Colonic mucosa (tissue), 4 donors: ENCODE data around the gene HEATR5B. TPM values are rescaled to one million over a fixed set of nuclear protein-coding genes. Genes with fewer than 3 reads are reported as not detected.
"Not testable (repeated sequence)": the region's sequence is repeated elsewhere in the genome, so short reads cannot be mapped to it uniquely, and the experiment has no call there.

Source experiments
- DNase-seq: peaks from one replicate; pipeline ENCODE4 v3.0.0-alpha.2; 2020
- H3K27ac ChIP-seq: fragments of 200-600 bp; one replicate; pipeline ENCODE4 v1.8.0; 2021
- H3K27me3 ChIP-seq: fragments of 200-600 bp; one replicate; pipeline ENCODE4 v1.8.0; 2021
- H3K36me3 ChIP-seq: fragments of 200-600 bp; one replicate; pipeline ENCODE4 v1.8.0; 2021
- H3K4me1 ChIP-seq: fragments of 200-600 bp; one replicate; pipeline ENCODE4 v1.8.0; 2021; ENCODE audit warnings: mild to moderate bottlenecking
- H3K4me3 ChIP-seq: fragments of 200-600 bp; one replicate; pipeline ENCODE4 v1.8.0; 2021
- H3K9ac ChIP-seq, 2 donors: one replicate each; pipeline ENCODE4 v1.7.0; 2013; ENCODE audit warnings: control low read depth in 2 of 2, low read depth in 2 of 2, low read length in 2 of 2
- H3K9me3 ChIP-seq: fragments of 200-600 bp; one replicate; pipeline ENCODE4 v1.8.0; 2021
- intact Hi-C: fragments of 100-400 bp; cut with DNase I; formaldehyde crosslinking; loops from one replicate; pipeline ENCODE4 v1.14.1; 2022
- total RNA-seq, 2 donors: library from RNA; stranded (reverse); fragmentation: NEBNext Ultra II Directional in 1 of 2; extraction: Animal tissue kit (Norgen Biotek cat#: 25700) in 1 of 2; gene quantifications; one replicate each; pipeline ENCODE4 v1.2.1, GENCODE V29; 2021
- TF ChIP-seq, protein P1 (sequence below): fragments of 200-600 bp; IDR thresholded peaks from one replicate; pipeline ENCODE4 v1.8.0; 2022; ENCODE audit warnings: antibody characterized with exemption, mild to moderate bottlenecking
- donor health status: healthy.
- donor health status: DM: no; HTN: no; CAD: no.
- donor health status: DM: no; HTN: no; CAD: no.

Gene HEATR5B
- total RNA-seq, 2 donors from 2014 or later, result 17.9 to 22.1 TPM

DNA sequence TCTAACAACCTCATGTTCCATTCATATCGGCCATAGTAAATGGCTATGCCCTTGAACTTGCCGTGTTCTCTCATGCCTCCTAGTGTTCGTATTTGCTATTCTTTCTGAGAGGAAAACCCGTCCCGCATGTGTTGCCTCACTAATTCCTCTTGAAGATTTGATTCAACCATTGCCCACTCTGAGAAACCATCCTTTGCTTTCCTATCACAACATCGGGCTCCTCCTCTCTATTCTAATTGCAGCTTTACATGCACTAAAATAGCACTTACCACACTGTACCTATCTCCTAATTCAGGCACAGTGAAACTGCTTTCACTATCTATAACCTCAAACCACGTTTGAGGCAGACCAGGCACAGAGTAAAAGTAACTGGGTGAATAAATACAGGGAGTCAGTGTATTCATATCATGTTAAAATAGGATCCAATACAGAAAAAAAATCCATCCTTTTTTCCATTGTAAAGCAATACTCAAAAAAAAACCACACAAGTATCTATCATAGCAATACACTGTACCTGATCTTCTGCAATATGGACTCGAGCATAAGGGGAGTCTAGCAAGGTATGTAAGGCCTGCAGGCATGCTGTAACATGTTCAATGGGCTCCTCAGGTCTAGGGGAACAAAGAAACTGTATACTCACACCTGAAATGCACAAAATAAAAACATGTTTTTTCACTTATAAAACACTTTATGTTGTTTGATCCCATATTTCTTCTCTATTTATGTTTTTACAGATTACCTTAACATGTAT, 78.9 kb downstream of the HEATR5B start:
- DNase-seq, result peak; percentile 47
- intact Hi-C loops, result loop anchor here (10.0 kb wide), 1 partner anchor 150 kb away; no protein-coding TSS in a partner anchor
- Histone ChIP-seq H3K27me3 (no peaks in the 10 kb centered on the region), H3K27ac (no peak overlapping the region), H3K9ac (no peak overlapping the region), H3K36me3 (no peaks in the 10 kb centered on the region), H3K9me3 (no peaks in the 10 kb centered on the region), H3K4me1 (no peaks in the 10 kb centered on the region), H3K4me3 (no peak overlapping the region)
- TF ChIP-seq, protein P1, sequence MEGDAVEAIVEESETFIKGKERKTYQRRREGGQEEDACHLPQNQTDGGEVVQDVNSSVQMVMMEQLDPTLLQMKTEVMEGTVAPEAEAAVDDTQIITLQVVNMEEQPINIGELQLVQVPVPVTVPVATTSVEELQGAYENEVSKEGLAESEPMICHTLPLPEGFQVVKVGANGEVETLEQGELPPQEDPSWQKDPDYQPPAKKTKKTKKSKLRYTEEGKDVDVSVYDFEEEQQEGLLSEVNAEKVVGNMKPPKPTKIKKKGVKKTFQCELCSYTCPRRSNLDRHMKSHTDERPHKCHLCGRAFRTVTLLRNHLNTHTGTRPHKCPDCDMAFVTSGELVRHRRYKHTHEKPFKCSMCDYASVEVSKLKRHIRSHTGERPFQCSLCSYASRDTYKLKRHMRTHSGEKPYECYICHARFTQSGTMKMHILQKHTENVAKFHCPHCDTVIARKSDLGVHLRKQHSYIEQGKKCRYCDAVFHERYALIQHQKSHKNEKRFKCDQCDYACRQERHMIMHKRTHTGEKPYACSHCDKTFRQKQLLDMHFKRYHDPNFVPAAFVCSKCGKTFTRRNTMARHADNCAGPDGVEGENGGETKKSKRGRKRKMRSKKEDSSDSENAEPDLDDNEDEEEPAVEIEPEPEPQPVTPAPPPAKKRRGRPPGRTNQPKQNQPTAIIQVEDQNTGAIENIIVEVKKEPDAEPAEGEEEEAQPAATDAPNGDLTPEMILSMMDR, result peak; percentile 38

- no peak overlapping the region for H3K4me3 ChIP-seq
- TF ChIP-seq, protein P1, result no peak
- H3K9ac ChIP-seq, result no peak overlapping the region
- DNase-seq, result no peak
- no peaks in the 10 kb centered on the region for H3K27me3 ChIP-seq
- no peaks in the 10 kb centered on the region for H3K4me1 ChIP-seq
- H3K36me3 ChIP-seq, result no peaks in the 10 kb centered on the region
- H3K27ac ChIP-seq, result peak overlapping the region; percentile 24
- H3K9me3 ChIP-seq, result no peaks in the 10 kb centered on the region
- intact Hi-C loops, result loop anchor here (5.0 to 10.0 kb wide), 2 partner anchors 146 to 219 kb away; no protein-coding TSS in a partner anchor
Measured at GRCh38 chr2:37000988-37001556, 83.1 kb downstream of the HEATR5B start.

DNA sequence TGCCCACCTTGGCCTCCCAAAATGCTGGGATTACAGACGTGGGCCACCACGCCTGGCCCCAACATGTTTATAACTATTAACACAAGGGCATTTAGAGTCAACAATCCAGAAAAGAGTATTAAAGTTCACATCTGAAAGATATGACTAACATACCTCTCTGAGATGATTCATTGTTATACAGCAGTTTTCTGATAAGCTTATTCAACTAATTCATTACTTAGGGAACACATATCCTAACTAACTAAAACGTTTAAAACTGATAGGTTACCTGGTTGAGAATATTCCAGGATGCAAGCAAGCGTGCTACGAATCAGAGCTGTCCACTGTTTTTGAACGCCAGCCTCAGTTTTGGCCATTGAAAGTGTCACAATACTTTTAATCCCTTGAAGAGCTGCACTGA, 83.9 kb downstream of the HEATR5B start:
- H3K36me3 ChIP-seq, result no peaks in the 10 kb centered on the region
- DNase-seq, result no peak
- intact Hi-C loops, result loop anchor here (5.0 to 10.0 kb wide), 2 partner anchors 146 to 218 kb away; no protein-coding TSS in a partner anchor
- no peak overlapping the region for H3K9ac ChIP-seq
- no peaks in the 10 kb centered on the region for H3K4me1 ChIP-seq
- H3K27me3 ChIP-seq, result no peaks in the 10 kb centered on the region
- H3K4me3 ChIP-seq, result no peak overlapping the region
- TF ChIP-seq, protein P1, result no peak
- peak overlapping the region; percentile 28 for H3K27ac ChIP-seq
- no peaks in the 10 kb centered on the region for H3K9me3 ChIP-seq

DNA sequence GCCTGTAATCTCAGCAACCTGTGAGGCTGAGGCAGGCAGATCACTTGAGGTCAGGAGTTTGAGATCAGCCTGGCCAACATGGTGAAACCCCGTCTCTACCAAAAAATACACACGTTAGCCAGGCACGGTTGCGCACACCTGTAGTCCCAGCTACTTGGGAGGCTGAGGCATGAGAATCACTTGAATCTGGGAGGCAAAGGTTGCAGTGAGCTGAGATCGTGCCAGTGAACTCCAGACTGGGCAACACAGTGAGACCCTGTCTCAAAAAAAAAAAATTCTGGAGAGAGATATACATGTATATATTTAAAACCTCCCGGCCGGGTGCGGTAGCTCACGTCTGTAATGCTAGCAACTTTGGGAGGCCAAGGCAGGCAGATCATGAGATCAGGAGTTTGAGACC, 84.8 kb downstream of the HEATR5B start:
- DNase-seq, intact Hi-C loops, H3K27me3 ChIP-seq, H3K27ac ChIP-seq, H3K4me1 ChIP-seq, H3K4me3 ChIP-seq, H3K9me3 ChIP-seq, H3K36me3 ChIP-seq, H3K9ac ChIP-seq: not testable (repeated sequence)

- no peak for DNase-seq
- Histone ChIP-seq H3K27me3 (no peaks in the 10 kb centered on the region), H3K4me3 (no peak overlapping the region), H3K9me3 (no peaks in the 10 kb centered on the region), H3K27ac (no peak overlapping the region), H3K9ac (no peak overlapping the region), H3K36me3 (no peaks in the 10 kb centered on the region), H3K4me1 (no peaks in the 10 kb centered on the region)
- intact Hi-C loops, result no loop called here
- TF ChIP-seq, protein P1, result no peak
Measured at GRCh38 chr2:36993841-36994620, 90.1 kb downstream of the HEATR5B start.
